HL-60/S4 treated with phorbol 12-myristate 13-acetate at 8.2 ng/mL for 4 days and 3 days (cell line): ENCODE data around the gene KLHL17.
"Not testable (repeated sequence)": the region's sequence is repeated elsewhere in the genome, so short reads cannot be mapped to it uniquely, and the experiment has no call there.

Experiments used
- in situ Hi-C: fragments of 300-500 bp; cut with MboI; formaldehyde crosslinking; loops from 2 replicates; pipeline ENCODE4 v1.15.0; 2022; ENCODE audit warnings: low sequenced_read_pairs

KLHL17 gene

GRCh38 chr1:978835-979743 is 18.7 kb downstream of the KLHL17 start:
- in situ Hi-C loops: no loop called here

- in situ Hi-C loops: no loop called here
Measured at GRCh38 chr1:979744-980072, 19.3 kb downstream of the KLHL17 start.

GRCh38 chr1:980137-980571 is 19.8 kb downstream of the KLHL17 start:
- in situ Hi-C loops: no loop called here

GRCh38 chr1:980602-981395 is 20.4 kb downstream of the KLHL17 start:
- in situ Hi-C loops: no loop called here

- in situ Hi-C loops: no loop called here
Measured at GRCh38 chr1:981491-981954, 21.1 kb downstream of the KLHL17 start.

- in situ Hi-C loops: no loop called here
Measured at GRCh38 chr1:981955-982558, 21.7 kb downstream of the KLHL17 start, which contains the start of gene PERM1. TSS of gene PERM1 (minus strand) at chr1:982093. CDS start at chr1:981029, 1,064 bp downstream.

- in situ Hi-C loops: no loop called here
Measured at GRCh38 chr1:982765-983436, 22.5 kb downstream of the KLHL17 start.

GRCh38 chr1:983798-984475 is 23.6 kb downstream of the KLHL17 start:
- in situ Hi-C loops: no loop called here

GRCh38 chr1:984476-984814 is 24.1 kb downstream of the KLHL17 start:
- in situ Hi-C loops: no loop called here

- in situ Hi-C loops: no loop called here
Measured at GRCh38 chr1:985126-985525, 24.7 kb downstream of the KLHL17 start.

GRCh38 chr1:988061-988460 is 27.7 kb downstream of the KLHL17 start:
- in situ Hi-C loops: not testable (repeated sequence)

- in situ Hi-C loops: not testable (repeated sequence)
Measured at GRCh38 chr1:991275-991674, 30.9 kb downstream of the KLHL17 start.

GRCh38 chr1:991895-992294 is 31.5 kb downstream of the KLHL17 start:
- in situ Hi-C loops: no loop called here

GRCh38 chr1:992362-992761 is 32.0 kb downstream of the KLHL17 start:
- in situ Hi-C loops: no loop called here

GRCh38 chr1:993379-993995 is 33.1 kb downstream of the KLHL17 start:
- in situ Hi-C loops: no loop called here

GRCh38 chr1:994546-994945 is 34.2 kb downstream of the KLHL17 start:
- in situ Hi-C loops: not testable (repeated sequence)

- in situ Hi-C loops: no loop called here
Measured at GRCh38 chr1:995665-996633, 35.6 kb downstream of the KLHL17 start.

GRCh38 chr1:996851-997712 is 36.7 kb downstream of the KLHL17 start:
- in situ Hi-C loops: no loop called here
